Right lobe of liver (tissue), 4 donors: ENCODE data around the gene RBBP4.

Experiments used
- POLR2A ChIP-seq: fragments of 450-650 bp; IDR thresholded peaks from one replicate; pipeline ENCODE4 v1.6.1; 2017; ENCODE audit warnings: antibody characterized with exemption, mild to moderate bottlenecking
- TF ChIP-seq, protein P1 (sequence below), 4 donors: fragments of 200-600 bp in 3 of 4; fragments of 450-650 bp in 1 of 4; IDR thresholded peaks; one replicate each; pipeline versions ENCODE4 v1.5.1 to v1.8.0; 2016 to 2022; ENCODE audit warnings: antibody characterized with exemption in 4 of 4, mild to moderate bottlenecking in 2 of 4
- donor health status: DM: no; HTN: no; CAD: no.
- donor health status: DM: no; HTN: no; CAD: no.
- donor health status: DM: no; HTN: yes; CAD: no.

DNA sequence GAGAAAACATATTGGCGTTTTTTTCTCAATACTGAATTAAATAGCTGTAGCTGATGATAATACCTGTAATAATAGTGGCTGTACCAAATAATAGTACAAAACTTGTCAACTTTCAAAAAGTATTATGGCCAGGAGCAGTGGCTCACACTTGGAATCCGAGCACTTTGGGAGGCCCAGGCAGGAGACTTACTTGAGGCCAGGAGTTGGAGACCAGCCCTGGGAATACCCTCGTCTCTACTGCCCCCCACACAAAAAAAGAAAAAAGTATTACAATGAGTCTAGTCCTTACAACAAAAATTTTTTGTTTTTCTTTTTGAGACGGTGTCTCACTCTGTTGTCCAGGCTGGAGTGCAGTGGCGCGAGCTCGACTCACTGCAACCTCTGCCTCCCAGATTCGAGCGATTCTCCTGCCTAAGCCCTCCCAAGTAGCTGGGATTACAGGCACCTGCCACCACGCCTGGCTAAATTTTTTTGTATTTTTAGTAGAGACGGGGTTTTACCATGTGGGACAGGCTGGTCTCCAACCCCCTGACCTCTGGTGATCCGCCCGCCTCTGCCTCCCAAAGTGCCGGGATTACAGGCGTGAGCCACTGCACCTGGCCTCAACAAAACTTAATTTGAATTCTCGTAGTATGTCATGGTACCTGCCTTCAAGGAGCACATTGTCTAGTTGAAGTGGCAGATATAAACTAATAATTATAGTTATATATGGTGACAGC, 1.4 kb downstream of the RBBP4 start:
- TF ChIP-seq, protein P1, sequence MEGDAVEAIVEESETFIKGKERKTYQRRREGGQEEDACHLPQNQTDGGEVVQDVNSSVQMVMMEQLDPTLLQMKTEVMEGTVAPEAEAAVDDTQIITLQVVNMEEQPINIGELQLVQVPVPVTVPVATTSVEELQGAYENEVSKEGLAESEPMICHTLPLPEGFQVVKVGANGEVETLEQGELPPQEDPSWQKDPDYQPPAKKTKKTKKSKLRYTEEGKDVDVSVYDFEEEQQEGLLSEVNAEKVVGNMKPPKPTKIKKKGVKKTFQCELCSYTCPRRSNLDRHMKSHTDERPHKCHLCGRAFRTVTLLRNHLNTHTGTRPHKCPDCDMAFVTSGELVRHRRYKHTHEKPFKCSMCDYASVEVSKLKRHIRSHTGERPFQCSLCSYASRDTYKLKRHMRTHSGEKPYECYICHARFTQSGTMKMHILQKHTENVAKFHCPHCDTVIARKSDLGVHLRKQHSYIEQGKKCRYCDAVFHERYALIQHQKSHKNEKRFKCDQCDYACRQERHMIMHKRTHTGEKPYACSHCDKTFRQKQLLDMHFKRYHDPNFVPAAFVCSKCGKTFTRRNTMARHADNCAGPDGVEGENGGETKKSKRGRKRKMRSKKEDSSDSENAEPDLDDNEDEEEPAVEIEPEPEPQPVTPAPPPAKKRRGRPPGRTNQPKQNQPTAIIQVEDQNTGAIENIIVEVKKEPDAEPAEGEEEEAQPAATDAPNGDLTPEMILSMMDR (IDR thresholded peaks at IDR 0.05) = no peak
- TF ChIP-seq POLR2A = no peak
